GM12878 (cell line): ENCODE measurements around the gene WWOX.

Experiments used
- BCL3 ChIP-seq: IDR thresholded peaks from 2 replicates; pipeline ENCODE4 v1.6.1; 2011; ENCODE audit warnings: borderline replicate concordance, low read depth, mild to moderate bottlenecking, moderate library complexity, low read length; ENCODE audit not compliant: insufficient read depth, poor library complexity, severe bottlenecking
- CBFB ChIP-seq: IDR thresholded peaks from 2 replicates; pipeline ENCODE4 v1.6.1; 2016; ENCODE audit warnings: antibody characterized with exemption, low read depth
- POLR2A ChIP-seq: IDR thresholded peaks from 2 replicates; pipeline ENCODE4 v1.6.1; 2011; ENCODE audit warnings: low read depth, mild to moderate bottlenecking, low read length
- POLR2AphosphoS5 ChIP-seq: IDR thresholded peaks from 2 replicates; pipeline ENCODE4 v1.6.1; 2011; ENCODE audit warnings: mild to moderate bottlenecking, low read length, inconsistent platforms
- RAD21 ChIP-seq: IDR thresholded peaks from 2 replicates; pipeline ENCODE4 v1.6.1; 2011; ENCODE audit warnings: mild to moderate bottlenecking, low read depth, low read length, moderate library complexity; ENCODE audit not compliant: insufficient read depth
- TF ChIP-seq, protein P1 (sequence below), 3 experiments: IDR thresholded peaks in 2 of 3; conservative IDR thresholded peaks in 1 of 3; 2 replicates each; pipeline ENCODE4 v1.5.1; 2011; ENCODE audit warnings: low read depth in 3 of 3, low read length in 3 of 3, mild to moderate bottlenecking in 3 of 3, control low read depth in 2 of 3, moderate library complexity in 2 of 3, inconsistent platforms in 1 of 3, mixed read lengths in 1 of 3; ENCODE audit not compliant: control insufficient read depth in 2 of 3, insufficient read depth in 1 of 3; ENCODE audit errors: extremely low read depth in 1 of 3

GRCh38 chr16:79101491-79101890 is 1002.0 kb downstream of the WWOX start:
- no peak for TF ChIP-seq POLR2AphosphoS5
- TF ChIP-seq RAD21: no peak
- TF ChIP-seq BCL3: no peak
- no peak for TF ChIP-seq CBFB
- TF ChIP-seq, protein P1, sequence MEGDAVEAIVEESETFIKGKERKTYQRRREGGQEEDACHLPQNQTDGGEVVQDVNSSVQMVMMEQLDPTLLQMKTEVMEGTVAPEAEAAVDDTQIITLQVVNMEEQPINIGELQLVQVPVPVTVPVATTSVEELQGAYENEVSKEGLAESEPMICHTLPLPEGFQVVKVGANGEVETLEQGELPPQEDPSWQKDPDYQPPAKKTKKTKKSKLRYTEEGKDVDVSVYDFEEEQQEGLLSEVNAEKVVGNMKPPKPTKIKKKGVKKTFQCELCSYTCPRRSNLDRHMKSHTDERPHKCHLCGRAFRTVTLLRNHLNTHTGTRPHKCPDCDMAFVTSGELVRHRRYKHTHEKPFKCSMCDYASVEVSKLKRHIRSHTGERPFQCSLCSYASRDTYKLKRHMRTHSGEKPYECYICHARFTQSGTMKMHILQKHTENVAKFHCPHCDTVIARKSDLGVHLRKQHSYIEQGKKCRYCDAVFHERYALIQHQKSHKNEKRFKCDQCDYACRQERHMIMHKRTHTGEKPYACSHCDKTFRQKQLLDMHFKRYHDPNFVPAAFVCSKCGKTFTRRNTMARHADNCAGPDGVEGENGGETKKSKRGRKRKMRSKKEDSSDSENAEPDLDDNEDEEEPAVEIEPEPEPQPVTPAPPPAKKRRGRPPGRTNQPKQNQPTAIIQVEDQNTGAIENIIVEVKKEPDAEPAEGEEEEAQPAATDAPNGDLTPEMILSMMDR (IDR thresholded peaks at IDR 0.05 in 2 of 3, conservative IDR thresholded peaks at IDR 0.05 in 1 of 3; ENCODE audit: control insufficient read depth in 2 of 3, extremely low read depth in 1 of 3, insufficient read depth in 1 of 3, low read depth in 3 of 3, low read length in 3 of 3): no peak
- TF ChIP-seq POLR2A: no peak
